GM23248 (cell line): Measurements from ENCODE around the gene RPH3AL. TPM values are rescaled to one million over a fixed set of nuclear protein-coding genes. Genes with fewer than 3 reads are reported as not detected.
"Not testable (repeated sequence)": the region's sequence is repeated elsewhere in the genome, so short reads cannot be mapped to it uniquely, and the experiment has no call there.

Source experiments
- DNase-seq: peaks from one replicate; pipeline ENCODE4 v3.0.0-alpha.2; 2015
- H2AFZ ChIP-seq: fragments of 200-600 bp; sonication (generic); 2 replicates; pipeline ENCODE4 v1.6.1; 2016; ENCODE audit warnings: antibody characterized with exemption
- H3F3A ChIP-seq: fragments of 200-600 bp; sonication (generic); 2 replicates; pipeline ENCODE4 v1.6.1; 2016; ENCODE audit warnings: mild to moderate bottlenecking, antibody characterized with exemption, mixed run types; ENCODE audit not compliant: insufficient read depth
- H3K27ac ChIP-seq: fragments of 200-600 bp; sonication (generic); 2 replicates; pipeline ENCODE4 v1.5.1; 2016; ENCODE audit warnings: mild to moderate bottlenecking
- H3K27me3 ChIP-seq: fragments of 200-600 bp; sonication (generic); replicated peaks from 2 replicates; pipeline ENCODE4 v1.6.1; 2016; ENCODE audit warnings: mild to moderate bottlenecking; ENCODE audit not compliant: insufficient read depth
- H3K36me3 ChIP-seq: fragments of 200-600 bp; sonication (generic); 2 replicates; pipeline ENCODE4 v1.6.1; 2016; ENCODE audit warnings: low read depth, mild to moderate bottlenecking
- H3K4me1 ChIP-seq: fragments of 200-600 bp; sonication (generic); 2 replicates; pipeline ENCODE4 v1.6.1; 2016; ENCODE audit warnings: mild to moderate bottlenecking; ENCODE audit not compliant: insufficient read depth
- H3K4me2 ChIP-seq: fragments of 200-600 bp; sonication (generic); one replicate; pipeline ENCODE4 v1.6.1; 2016; ENCODE audit warnings: mild to moderate bottlenecking; ENCODE audit not compliant: unreplicated experiment
- H3K4me3 ChIP-seq: fragments of 200-600 bp; sonication (generic); 2 replicates; pipeline ENCODE4 v1.5.1; 2016; ENCODE audit warnings: mild to moderate bottlenecking
- H3K79me2 ChIP-seq: fragments of 200-600 bp; sonication (generic); 2 replicates; pipeline ENCODE4 v1.6.1; 2016; ENCODE audit warnings: mild to moderate bottlenecking; ENCODE audit not compliant: insufficient read depth
- H3K9ac ChIP-seq: fragments of 200-600 bp; sonication (generic); 2 replicates; pipeline ENCODE4 v1.6.1; 2016; ENCODE audit warnings: mild to moderate bottlenecking
- H3K9me2 ChIP-seq: fragments of 200-600 bp; sonication (generic); 2 replicates; pipeline ENCODE4 v1.6.1; 2016; ENCODE audit warnings: mixed run types, mild to moderate bottlenecking, moderate library complexity; ENCODE audit not compliant: insufficient read depth
- H3K9me3 ChIP-seq: fragments of 200-600 bp; sonication (generic); one replicate; pipeline ENCODE4 v1.6.1; 2017; ENCODE audit warnings: low read depth
- H4K20me1 ChIP-seq: fragments of 200-600 bp; sonication (generic); 2 replicates; pipeline ENCODE4 v1.6.0; 2016; ENCODE audit not compliant: insufficient read depth
- EZH2 ChIP-seq: fragments of 200-600 bp; sonication (generic); IDR thresholded peaks from 2 replicates; pipeline ENCODE4 v1.6.1; 2018; ENCODE audit warnings: antibody characterized with exemption, mild to moderate bottlenecking; ENCODE audit not compliant: insufficient read depth, poor library complexity, severe bottlenecking
- EZH2phosphoT487 ChIP-seq: fragments of 200-600 bp; sonication (generic); IDR thresholded peaks from 2 replicates; pipeline ENCODE4 v1.6.1; 2018; ENCODE audit warnings: antibody characterized with exemption, moderate library complexity, mild to moderate bottlenecking, low read depth; ENCODE audit not compliant: insufficient read depth
- WGBS, 2 experiments: methylation state at CpG; one replicate each; pipeline ENCODE4 v1.1.6; 2015 to 2017; ENCODE audit warnings: low lambda C conversion rate in 2 of 2, low coverage in 1 of 2; ENCODE audit errors: missing lambda C conversion rate in 2 of 2; 5-methylcytosine and 5-hydroxymethylcytosine counted together
- in situ Hi-C: fragments of 300-500 bp; cut with MboI; formaldehyde crosslinking; loops from 2 replicates; pipeline ENCODE4 v1.15.0; 2020
- polyA plus RNA-seq: library from polyadenylated mRNA; unstranded; fragments of >200 nt; fragmentation: Nextera tagmentation; extraction: Ambion mirVana; gene quantifications from 2 replicates; pipeline ENCODE4 v1.2.1, GENCODE V29; 2016
- total RNA-seq: library from RNA; depleted of rRNA; stranded (reverse); fragments of >200 nt; shearing (Covaris generic); gene quantifications from 2 replicates; pipeline ENCODE4 v1.2.3, GENCODE V29; 2014

The RPH3AL gene
- total and polyA plus RNA-seq, 2 experiments from 2014 or later, result 2.7 to 5.2 TPM

DNA sequence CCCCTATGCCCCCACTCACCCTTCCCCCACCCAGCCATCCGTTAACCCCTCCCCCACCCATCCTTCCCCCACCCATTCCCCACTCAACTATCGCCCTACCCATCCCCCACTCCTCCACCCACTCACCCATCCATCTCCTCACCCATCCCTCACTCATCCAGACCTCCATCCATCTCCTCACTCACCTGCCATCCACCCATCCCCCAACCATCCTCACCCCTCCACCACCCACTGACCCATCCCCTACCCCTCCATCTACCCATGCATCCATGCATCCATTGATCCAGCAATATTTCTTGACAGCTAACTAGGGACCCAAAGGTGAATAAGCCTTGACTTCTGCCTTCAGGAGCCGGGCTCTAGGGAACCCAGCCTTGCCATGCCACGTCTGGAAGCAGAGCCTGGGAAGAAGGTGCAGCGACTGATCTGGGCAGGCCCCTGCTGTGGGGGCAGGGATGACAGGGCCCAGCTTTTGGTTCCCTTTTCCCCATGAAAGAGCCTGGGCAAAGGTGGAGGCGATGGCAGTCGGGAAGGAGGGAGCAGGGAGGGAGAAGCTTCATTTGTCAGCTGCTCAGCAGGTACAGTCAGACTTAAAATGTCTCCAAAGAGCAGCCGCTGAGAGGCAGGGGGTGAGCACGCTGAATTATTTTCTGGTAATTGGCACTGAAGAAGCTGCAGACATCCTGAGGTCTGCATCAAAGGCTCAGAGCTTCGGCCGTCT is 148.0 kb downstream of the RPH3AL start:
- in situ Hi-C loops, result no loop called here
- no peak for TF ChIP-seq EZH2phosphoT487
- no peak for TF ChIP-seq EZH2
- Histone ChIP-seq H3F3A (no peaks in the 10 kb centered on the region), H3K4me1 (no peaks in the 10 kb centered on the region), H3K4me2 (no peak overlapping the region), H3K27me3 (peaks cover 18% of the 10 kb centered on the region), H3K4me3 (no peak overlapping the region), H3K36me3 (no peaks in the 10 kb centered on the region), H3K9me2 (no peaks in the 10 kb centered on the region), H4K20me1 (no peaks in the 10 kb centered on the region), H3K9me3 (no peaks in the 10 kb centered on the region), H3K9ac (no peak overlapping the region), H2AFZ (no peak overlapping the region), H3K27ac (no peak overlapping the region), H3K79me2 (no peaks in the 10 kb centered on the region)
- no peak for DNase-seq
- 22 to 23% methylated on average over 9 to 11 of the region's 11 CpGs for WGBS, 2 experiments

DNA sequence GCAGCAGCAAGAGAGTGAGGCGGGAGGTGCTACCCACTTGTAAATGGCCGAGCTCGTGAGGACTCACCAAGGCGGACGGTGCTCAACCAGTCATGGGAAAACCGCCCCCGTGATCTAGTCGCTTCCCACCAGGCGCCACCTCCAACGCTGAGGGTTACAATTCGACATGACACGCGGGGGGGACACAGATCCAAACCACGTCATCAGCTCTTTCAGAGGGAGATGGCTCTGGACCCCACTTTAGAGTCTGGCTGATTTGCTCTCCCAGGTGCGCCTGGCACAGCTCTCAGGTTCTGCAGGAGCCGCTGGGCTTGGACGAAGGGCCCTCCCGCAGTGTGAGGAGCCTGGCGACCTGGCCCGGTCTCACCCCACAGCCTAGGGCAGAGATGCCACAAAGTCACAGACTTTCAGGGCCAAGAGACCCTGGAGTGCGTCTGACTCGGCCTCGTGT is 150.1 kb downstream of the RPH3AL start:
- WGBS, 2 experiments, result 68 to 73% methylated on average over 22 of the region's 23 CpGs
- no peaks in the 10 kb centered on the region for H3K79me2 ChIP-seq
- H3K27me3 ChIP-seq, result peaks cover 29% of the 10 kb centered on the region
- no peaks in the 10 kb centered on the region for H3K9me3 ChIP-seq
- H3K4me3 ChIP-seq, result no peak overlapping the region
- H3K4me2 ChIP-seq, result no peak overlapping the region
- no peak overlapping the region for H2AFZ ChIP-seq
- in situ Hi-C loops, result no loop called here
- H3K4me1 ChIP-seq, result no peaks in the 10 kb centered on the region
- no peaks in the 10 kb centered on the region for H4K20me1 ChIP-seq
- no peak for DNase-seq
- H3F3A ChIP-seq, result 0 out of 2 replicates have a peak, but pooled peaks cover 8% of the 10 kb centered on the region
- H3K36me3 ChIP-seq, result no peaks in the 10 kb centered on the region
- H3K9me2 ChIP-seq, result no peaks in the 10 kb centered on the region
- TF ChIP-seq EZH2phosphoT487 (no peak), EZH2 (no peak)
- H3K27ac ChIP-seq, result no peak overlapping the region
- H3K9ac ChIP-seq, result no peak overlapping the region

DNA sequence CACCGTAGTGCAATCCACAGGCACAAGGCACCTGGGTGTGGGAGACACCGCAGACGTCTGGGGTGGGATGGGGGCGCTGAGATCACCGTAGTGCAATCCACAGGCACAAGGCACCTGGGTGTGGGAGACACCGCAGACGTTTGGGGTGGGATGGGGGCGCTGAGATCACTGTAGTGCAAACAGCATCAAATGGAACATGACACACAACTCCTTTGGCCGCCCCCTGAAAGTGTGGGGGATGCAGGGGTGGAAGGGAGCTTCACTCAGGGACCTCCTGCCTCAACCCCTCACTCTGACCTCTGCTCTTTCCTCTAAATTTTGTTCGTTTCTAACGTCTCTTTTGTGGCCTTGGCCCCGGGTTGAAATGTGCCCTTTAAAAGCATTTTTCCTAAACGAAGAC is 150.9 kb downstream of the RPH3AL start:
- H2AFZ ChIP-seq, in situ Hi-C loops, H3K9ac ChIP-seq, H3K4me1 ChIP-seq, H3K27ac ChIP-seq, H3K79me2 ChIP-seq, H4K20me1 ChIP-seq, H3K9me2 ChIP-seq, H3K4me3 ChIP-seq, H3K9me3 ChIP-seq, DNase-seq, H3K36me3 ChIP-seq, H3F3A ChIP-seq, H3K4me2 ChIP-seq: not testable (repeated sequence)
- H3K27me3 ChIP-seq, result peaks cover 32% of the 10 kb centered on the region
- 43 to 47% methylated on average over 8 to 10 of the region's 13 CpGs for WGBS, 2 experiments

GRCh38 chr17:201257-201656 is 151.3 kb downstream of the RPH3AL start:
- H3K9me3 ChIP-seq, H3K9me2 ChIP-seq, H3K4me1 ChIP-seq, DNase-seq, H3K4me2 ChIP-seq, H3F3A ChIP-seq, H3K4me3 ChIP-seq, H2AFZ ChIP-seq, H3K36me3 ChIP-seq, H3K79me2 ChIP-seq, H3K9ac ChIP-seq, in situ Hi-C loops, H4K20me1 ChIP-seq, H3K27ac ChIP-seq: not testable (repeated sequence)
- H3K27me3 ChIP-seq, result peaks cover 37% of the 10 kb centered on the region
- WGBS, 2 experiments, result 54 to 67% methylated on average over 8 to 16 of the region's 16 CpGs

- Histone ChIP-seq H3K4me1 (no peaks in the 10 kb centered on the region), H3K9me3 (no peaks in the 10 kb centered on the region), H3K27me3 (peaks cover 43% of the 10 kb centered on the region), H3K27ac (no peak overlapping the region), H4K20me1 (no peaks in the 10 kb centered on the region), H3K9me2 (no peaks in the 10 kb centered on the region), H3K4me2 (no peak overlapping the region), H3K79me2 (no peaks in the 10 kb centered on the region), H3F3A (0 out of 2 replicates have a peak, but pooled peaks cover 8% of the 10 kb centered on the region), H3K36me3 (no peaks in the 10 kb centered on the region), H3K4me3 (no peak overlapping the region), H3K9ac (no peak overlapping the region), H2AFZ (no peak overlapping the region)
- WGBS, 2 experiments, result 57 to 71% methylated on average over 9 of the region's 10 CpGs
- in situ Hi-C loops, result no loop called here
- no peak for DNase-seq
- TF ChIP-seq EZH2phosphoT487, result no peak
- no peak for TF ChIP-seq EZH2
Observed at GRCh38 chr17:200586-200985, 152.0 kb downstream of the RPH3AL start.
